A549 (cell line): Measurements from ENCODE around the gene PRKG1. TPM values are rescaled to one million over a fixed set of nuclear protein-coding genes. Genes with fewer than 3 reads are reported as not detected.

Experiments used
- ATAC-seq, 2 experiments: fragments of 200-7000 bp in 1 of 2; fragments of >200 bp in 1 of 2; cut with Nextera tagmentation in 1 of 2; cut with Tn5 transposase in 1 of 2; 3 replicates each; pipeline versions ENCODE4 v1.8.0 to v1.9.1; 2018 to 2020; ENCODE audit warnings: mild to moderate bottlenecking in 1 of 2, moderate library complexity in 1 of 2
- CTCF ChIA-PET: fragments of 300-600 bp; sonication (Branson Sonifier 250); formaldehyde crosslinking; extraction: SDS; loops from one replicate; lab custom pipeline; 2021; ENCODE audit warnings: antibody characterized with exemption, inconsistent platforms; lab: Yijun Ruan, JAX
- POLR2A ChIA-PET: fragments of 350-600 bp; formaldehyde crosslinking; extraction: SDS; loops from one replicate; lab custom pipeline; 2021; ENCODE audit warnings: antibody characterized with exemption, inconsistent platforms; lab: Yijun Ruan, JAX
- DNase-seq, 2 experiments: peaks; one replicate each; pipeline versions ENCODE4 v3.0.0 to v3.0.0-alpha.2; 2011 to 2016; ENCODE audit warnings: low read depth in 1 of 2, low spot score in 1 of 2
- FAIRE-seq: peaks from 2 replicates; lab custom pipeline; 2011; peaks lifted over from hg19 to GRCh38; lab: Jason Lieb, UNC
- H3K27ac ChIP-seq, 2 experiments: fragments of >200 bp; sonication (Bioruptor Twin); formaldehyde crosslinking; 3 replicates each; pipeline ENCODE4 v1.5.1; 2016 to 2017
- H3K4me1 ChIP-seq: fragments of >200 bp; sonication (Bioruptor Twin); formaldehyde crosslinking; 3 replicates; pipeline ENCODE4 v1.6.1; 2016
- H3K4me2 ChIP-seq: fragments of >200 bp; sonication (Bioruptor Twin); formaldehyde crosslinking; 3 replicates; pipeline ENCODE4 v1.6.1; 2016
- H3K4me3 ChIP-seq: fragments of >200 bp; sonication (Bioruptor Twin); formaldehyde crosslinking; 3 replicates; pipeline ENCODE4 v1.5.1; 2016
- H3K9me3 ChIP-seq: fragments of >200 bp; sonication (Bioruptor Twin); formaldehyde crosslinking; 3 replicates; pipeline ENCODE4 v1.6.1; 2016
- BHLHE40 ChIP-seq: IDR thresholded peaks from 2 replicates; pipeline ENCODE4 v1.6.1; 2012; ENCODE audit warnings: low read depth, low read length, inconsistent platforms
- CHD2 ChIP-seq: fragments of 150-350 bp; IDR thresholded peaks from 2 replicates; pipeline ENCODE4 v1.6.1; 2014; ENCODE audit warnings: low read length; ENCODE audit not compliant: partially characterized antibody
- CHD4 ChIP-seq: fragments of 200-600 bp; sonication (generic); IDR thresholded peaks from 2 replicates; pipeline ENCODE4 v1.6.1; 2016; ENCODE audit warnings: antibody characterized with exemption, mild to moderate bottlenecking, borderline replicate concordance
- CTCF ChIP-seq: fragments of >200 bp; sonication (Bioruptor Twin); formaldehyde crosslinking; IDR thresholded peaks from 3 replicates; pipeline ENCODE4 v1.5.1; 2016
- EHMT2 ChIP-seq: fragments of 200-600 bp; sonication (generic); IDR thresholded peaks from 2 replicates; pipeline ENCODE4 v1.6.1; 2016; ENCODE audit warnings: antibody characterized with exemption, low read depth, mild to moderate bottlenecking, moderate library complexity
- ESRRA ChIP-seq: fragments of 150-350 bp; IDR thresholded peaks from 2 replicates; pipeline ENCODE4 v1.6.1; 2014; ENCODE audit warnings: mild to moderate bottlenecking, low read length, borderline replicate concordance
- FOSL2 ChIP-seq, 2 experiments: fragments of 450-650 bp in 1 of 2; fragments of >200 bp in 1 of 2; sonication (Bioruptor Twin) in 1 of 2; formaldehyde crosslinking; IDR thresholded peaks; 2 replicates each; pipeline versions ENCODE4 v1.5.0 to v1.6.1; 2016 to 2020; ENCODE audit warnings: mild to moderate bottlenecking in 1 of 2, moderate library complexity in 1 of 2
- FOXS1 ChIP-seq: fragments of 250-450 bp; sonication (Bioruptor Pico); IDR thresholded peaks from 2 replicates; pipeline ENCODE4 v1.5.0; 2020; ENCODE audit warnings: mild to moderate bottlenecking, moderate library complexity
- GATA3 ChIP-seq: IDR thresholded peaks from 2 replicates; pipeline ENCODE4 v1.6.1; 2012; ENCODE audit warnings: borderline replicate concordance
- HOXA7 ChIP-seq: fragments of 250-450 bp; sonication (Bioruptor Pico); IDR thresholded peaks from 2 replicates; pipeline ENCODE4 v1.5.0; 2020; ENCODE audit warnings: mild to moderate bottlenecking, moderate library complexity
- HOXB13 ChIP-seq: fragments of 250-450 bp; sonication (Bioruptor Pico); IDR thresholded peaks from 2 replicates; pipeline ENCODE4 v1.5.0; 2020; ENCODE audit warnings: low read depth, mild to moderate bottlenecking, moderate library complexity
- HOXB5 ChIP-seq: fragments of 250-450 bp; sonication (Bioruptor Pico); IDR thresholded peaks from 2 replicates; pipeline ENCODE4 v1.5.0; 2020; ENCODE audit warnings: mild to moderate bottlenecking, moderate library complexity
- NPAS2 ChIP-seq: fragments of 250-450 bp; sonication (Bioruptor Pico); IDR thresholded peaks from 2 replicates; pipeline ENCODE4 v1.8.0; 2022; ENCODE audit warnings: mild to moderate bottlenecking, moderate library complexity, borderline replicate concordance
- NR3C1 ChIP-seq: fragments of >200 bp; sonication (Bioruptor Twin); formaldehyde crosslinking; IDR thresholded peaks from 3 replicates; pipeline ENCODE4 v1.6.1; 2017
- RAD21 ChIP-seq, 2 experiments: fragments of >200 bp in 1 of 2; sonication (Bioruptor Twin) in 1 of 2; formaldehyde crosslinking in 1 of 2; IDR thresholded peaks in 1 of 2; conservative IDR thresholded peaks in 1 of 2; 2 replicates in 1 of 2; 3 replicates in 1 of 2; pipeline ENCODE4 v1.6.1; 2012 to 2018; ENCODE audit warnings: inconsistent platforms in 1 of 2
- RCOR1 ChIP-seq: fragments of 150-350 bp; IDR thresholded peaks from 2 replicates; pipeline ENCODE4 v1.6.1; 2014; ENCODE audit warnings: antibody characterized with exemption, low read length, low read depth
- REST ChIP-seq: fragments of 200-600 bp; sonication (generic); IDR thresholded peaks from 2 replicates; pipeline ENCODE4 v1.6.1; 2016; ENCODE audit warnings: antibody characterized with exemption, mild to moderate bottlenecking, moderate library complexity
- RFX5 ChIP-seq: fragments of 450-650 bp; IDR thresholded peaks from 2 replicates; pipeline ENCODE4 v1.7.1; 2014; ENCODE audit warnings: antibody characterized with exemption, mild to moderate bottlenecking, moderate library complexity
- SMC3 ChIP-seq: fragments of >200 bp; sonication (Bioruptor Twin); formaldehyde crosslinking; IDR thresholded peaks from 3 replicates; pipeline ENCODE4 v1.6.1; 2018; ENCODE audit warnings: inconsistent platforms
- TFCP2L1 ChIP-seq: fragments of 250-450 bp; sonication (Bioruptor Pico); IDR thresholded peaks from 2 replicates; pipeline ENCODE4 v1.5.0; 2021; ENCODE audit warnings: mild to moderate bottlenecking
- USF2 ChIP-seq: fragments of 450-650 bp; IDR thresholded peaks from 2 replicates; pipeline ENCODE4 v1.6.1; 2014; ENCODE audit warnings: antibody characterized with exemption
- ZSCAN20 ChIP-seq: fragments of 250-450 bp; sonication (Bioruptor Pico); IDR thresholded peaks from 2 replicates; pipeline ENCODE4 v1.8.0; 2022; ENCODE audit warnings: mild to moderate bottlenecking, moderate library complexity
- WGBS: methylation state at CpG from one replicate; pipeline ENCODE4 v1.1.6; 2017; ENCODE audit errors: missing lambda C conversion rate; 5-methylcytosine and 5-hydroxymethylcytosine counted together
- polyA plus RNA-seq, 4 experiments: library from polyadenylated mRNA; depleted of rRNA in 3 of 4; stranded (reverse); fragments of >200 nt; fragmentation: RNase III in 1 of 4; extraction: RNeasy Plus Mini Kit Qiagen cat#74134 plus additional on column Dnase treatment in 1 of 4; gene quantifications; 2 replicates in 3 of 4; 3 replicates in 1 of 4; pipeline ENCODE4 v1.2.3, GENCODE V29; 2011 to 2017

PRKG1 gene
- polyA plus RNA-seq, 2 of the 4 experiments (the other 2 are of a cell fraction), result not detected

GRCh38 chr10:51744235-51745000 is 670.1 kb downstream of the PRKG1 start (continued):
- TF ChIP-seq TFCP2L1 (CRISPR knock-in tag) (no peak), ZSCAN20 (no peak), RFX5 (no peak), RAD21 (conservative IDR thresholded peaks at IDR 0.05 in 1 of 2, IDR thresholded peaks at IDR 0.05 in 1 of 2) (no peak)

GRCh38 chr10:51745397-51745796 is 671.1 kb downstream of the PRKG1 start:
- H3K4me3 ChIP-seq, result no peak overlapping the region
- FAIRE-seq (no peak), DNase-seq (no peak)
- 62% methylated on average over 2 of the region's 2 CpGs for WGBS
- no peak overlapping the region for H3K27ac ChIP-seq
- no peak overlapping the region for H3K4me2 ChIP-seq
- H3K9me3 ChIP-seq, result no peaks in the 10 kb centered on the region
- TF ChIP-seq ZSCAN20 (no peak), BHLHE40 (no peak), SMC3 (no peak)
- TF ChIP-seq, all 56 proteins: peak for 0
- H3K4me1 ChIP-seq, result no peaks in the 10 kb centered on the region
- CTCF ChIA-PET, result interaction anchor here (0.9 kb wide), 1 partner anchor 9 kb away, joined by 3 read pairs; no protein-coding TSS in a partner anchor
- POLR2A ChIA-PET, result no interaction called here
- no peak for ATAC-seq

GRCh38 chr10:51747216-51747615 is 672.9 kb downstream of the PRKG1 start:
- no peak for DNase-seq
- no peak for ATAC-seq
- Histone ChIP-seq H3K4me3 (no peak overlapping the region), H3K9me3 (no peaks in the 10 kb centered on the region), H3K4me2 (no peak overlapping the region), H3K4me1 (no peaks in the 10 kb centered on the region)
- TF ChIP-seq CTCF, result no peak
- TF ChIP-seq EHMT2, result no peak
- TF ChIP-seq NR3C1, result no peak
- TF ChIP-seq HOXB13, result no peak
- no peak for TF ChIP-seq USF2
- no peak for TF ChIP-seq RAD21 (conservative IDR thresholded peaks at IDR 0.05 in 1 of 2, IDR thresholded peaks at IDR 0.05 in 1 of 2)
- TF ChIP-seq HOXA7, result no peak
- no peak for TF ChIP-seq HOXB5
- no peak for TF ChIP-seq RFX5
- TF ChIP-seq RCOR1, result no peak
- no peak for TF ChIP-seq NPAS2 (CRISPR knock-in tag)
- no peak for TF ChIP-seq GATA3
- TF ChIP-seq CHD2, result no peak
- TF ChIP-seq FOXS1 (CRISPR knock-in tag), result no peak
- TF ChIP-seq REST, result no peak
- TF ChIP-seq CHD4, result no peak
- no peak for TF ChIP-seq ESRRA
- TF ChIP-seq FOSL2 (IDR thresholded peaks at IDR 0.05), result no peak
- TF ChIP-seq FOSL2 (CRISPR knock-in tag; IDR thresholded peaks at IDR 0.05), result no peak
- TF ChIP-seq, all 56 proteins: peak for 0
- no peak for FAIRE-seq
- ChIA-PET POLR2A (no interaction called here), CTCF (no interaction called here)
- WGBS, result 69% methylated on average over 1 of the region's 1 CpG
- H3K27ac ChIP-seq, result no peak overlapping the region
